Right lobe of liver (tissue), 6 donors: Measurements from ENCODE around the gene LGALS14. TPM values are rescaled to one million over a fixed set of nuclear protein-coding genes. Genes with fewer than 3 reads are reported as not detected.

Source experiments
- ATAC-seq, 4 donors: fragments of 200-7000 bp; cut with Tn5 transposase; one replicate each; pipeline ENCODE4 v1.9.1; 2020; ENCODE audit warnings: mild to moderate bottlenecking in 4 of 4, moderate library complexity in 4 of 4
- DNase-seq, 3 donors: peaks; one replicate each; pipeline ENCODE4 v3.0.0-alpha.2; 2020
- H3K27ac ChIP-seq, 3 donors: fragments of 200-600 bp; one replicate each; pipeline ENCODE4 v1.8.0; 2022
- H3K27me3 ChIP-seq, 2 donors: fragments of 200-600 bp; one replicate each; pipeline ENCODE4 v1.8.0; 2022
- H3K36me3 ChIP-seq, 4 donors: fragments of 200-600 bp; sonication (generic) in 1 of 4; one replicate each; pipeline versions ENCODE4 v1.5.1 to v1.8.0; 2017 to 2022; ENCODE audit warnings: control low read depth in 1 of 4
- H3K4me1 ChIP-seq, 4 donors: fragments of 200-600 bp; sonication (generic) in 1 of 4; one replicate each; pipeline versions ENCODE4 v1.5.1 to v1.8.0; 2017 to 2022; ENCODE audit warnings: control low read depth in 1 of 4
- H3K4me3 ChIP-seq, 3 donors: fragments of 200-600 bp; one replicate each; pipeline ENCODE4 v1.8.0; 2022
- H3K9me3 ChIP-seq, 4 donors: fragments of 200-600 bp; sonication (generic) in 1 of 4; one replicate each; pipeline versions ENCODE4 v1.5.1 to v1.8.0; 2017 to 2022; ENCODE audit warnings: control low read depth in 1 of 4
- CTCF ChIP-seq, 4 donors: fragments of 200-600 bp in 3 of 4; fragments of 450-650 bp in 1 of 4; IDR thresholded peaks; one replicate each; pipeline versions ENCODE4 v1.5.1 to v1.8.0; 2016 to 2022; ENCODE audit warnings: antibody characterized with exemption in 4 of 4, mild to moderate bottlenecking in 2 of 4
- POLR2A ChIP-seq: fragments of 450-650 bp; IDR thresholded peaks from one replicate; pipeline ENCODE4 v1.6.1; 2017; ENCODE audit warnings: antibody characterized with exemption, mild to moderate bottlenecking
- WGBS: methylation state at CpG from one replicate; pipeline ENCODE4 v1.1.6; 2018; ENCODE audit warnings: low coverage, low lambda C conversion rate; ENCODE audit not compliant: insufficient coverage; ENCODE audit errors: missing lambda C conversion rate; 5-methylcytosine and 5-hydroxymethylcytosine counted together
- intact Hi-C, 2 donors: fragments of 100-400 bp; cut with DNase I; formaldehyde crosslinking; loops; one replicate each; pipeline versions ENCODE4 v1.11.2 to v1.14.1; 2022
- total RNA-seq, 6 experiments: library from RNA; depleted of rRNA in 2 of 6; stranded (reverse); fragments of >200 nt in 2 of 6; fragmentation: NEBNext Ultra II Directional in 3 of 6; extraction: Animal tissue kit (Norgen Biotek cat#: 25700) in 3 of 6; gene quantifications; one replicate each; pipeline versions ENCODE4 v1.1.0 to v1.2.4, GENCODE V29; 2016 to 2023
- donor health status: DM: no; HTN: yes; CAD: no.
- donor health status: DM: no; HTN: no; CAD: no.
- donor health status: DM: no; HTN: no; CAD: no.
- donor health status: DM: no; HTN: yes; CAD: no.
- donor health status: DM: no; HTN: yes; CAD: no.

The LGALS14 gene
- total RNA-seq, 6 experiments from 2014 or later: not detected

- Histone ChIP-seq H3K4me1 (no peaks in the 10 kb centered on the region), H3K36me3 (no peaks in the 10 kb centered on the region), H3K27ac (no peak overlapping the region), H3K4me3 (no peak overlapping the region), H3K9me3 (no peaks in the 10 kb centered on the region), H3K27me3 (peaks cover 0 to 4% of the 10 kb centered on the region in 2 donors)
- 17% methylated on average over 1 of the region's 4 CpGs for WGBS
- DNase-seq (no peak), ATAC-seq (no peak)
- intact Hi-C loops: no loop called here
- TF ChIP-seq CTCF (IDR thresholded peaks at IDR 0.05) (no peak), POLR2A (no peak)
These were observed 42.7 kb downstream of the LGALS14 start for GRCh38 chr19:39746836-39747529.

GRCh38 chr19:39749981-39750380 lies 45.7 kb downstream of the LGALS14 start:
- no peaks in the 10 kb centered on the region for H3K9me3 ChIP-seq
- WGBS: 55% methylated on average over 5 of the region's 5 CpGs
- no peaks in the 10 kb centered on the region for H3K27me3 ChIP-seq
- no peak for ATAC-seq
- H3K4me3 ChIP-seq: no peak overlapping the region
- no peaks in the 10 kb centered on the region for H3K4me1 ChIP-seq
- H3K36me3 ChIP-seq: no peaks in the 10 kb centered on the region
- TF ChIP-seq CTCF (IDR thresholded peaks at IDR 0.05) (no peak), POLR2A (no peak)
- no peak overlapping the region for H3K27ac ChIP-seq
- intact Hi-C loops: no loop called here
- no peak for DNase-seq

GRCh38 chr19:39752390-39752789 lies 48.1 kb downstream of the LGALS14 start:
- H3K27me3 ChIP-seq: no peaks in the 10 kb centered on the region
- no peak overlapping the region for H3K4me3 ChIP-seq
- no peaks in the 10 kb centered on the region for H3K36me3 ChIP-seq
- H3K9me3 ChIP-seq: no peaks in the 10 kb centered on the region
- ATAC-seq: no peak
- DNase-seq: no peak
- H3K4me1 ChIP-seq: no peaks in the 10 kb centered on the region
- TF ChIP-seq CTCF (IDR thresholded peaks at IDR 0.05) (no peak), POLR2A (no peak)
- no peak overlapping the region for H3K27ac ChIP-seq
- intact Hi-C loops: no loop called here

GRCh38 chr19:39752795-39753194 lies 48.5 kb downstream of the LGALS14 start:
- Histone ChIP-seq H3K27ac (no peak overlapping the region), H3K9me3 (no peaks in the 10 kb centered on the region), H3K4me1 (no peaks in the 10 kb centered on the region), H3K36me3 (no peaks in the 10 kb centered on the region), H3K4me3 (no peak overlapping the region), H3K27me3 (no peaks in the 10 kb centered on the region)
- intact Hi-C loops: no loop called here
- DNase-seq (no peak), ATAC-seq (no peak)
- TF ChIP-seq CTCF (IDR thresholded peaks at IDR 0.05) (no peak), POLR2A (no peak)

- no peaks in the 10 kb centered on the region for H3K4me1 ChIP-seq
- DNase-seq: no peak
- no peak overlapping the region for H3K27ac ChIP-seq
- no peak for ATAC-seq
- H3K4me3 ChIP-seq: no peak overlapping the region
- intact Hi-C loops: no loop called here
- TF ChIP-seq POLR2A (no peak), CTCF (IDR thresholded peaks at IDR 0.05) (no peak)
- H3K9me3 ChIP-seq: no peaks in the 10 kb centered on the region
- 52% methylated on average over 2 of the region's 2 CpGs for WGBS
- no peaks in the 10 kb centered on the region for H3K27me3 ChIP-seq
- H3K36me3 ChIP-seq: no peaks in the 10 kb centered on the region
These were observed 50.3 kb downstream of the LGALS14 start for GRCh38 chr19:39754544-39754943.
